ENCODE measurements around the gene ADCY3. TPM values are rescaled to one million over a fixed set of nuclear protein-coding genes. Genes with fewer than 3 reads are reported as not detected.

Gene ADCY3
- total RNA-seq, 1 donor from 2014 or later, result 23.2 TPM

DNA sequence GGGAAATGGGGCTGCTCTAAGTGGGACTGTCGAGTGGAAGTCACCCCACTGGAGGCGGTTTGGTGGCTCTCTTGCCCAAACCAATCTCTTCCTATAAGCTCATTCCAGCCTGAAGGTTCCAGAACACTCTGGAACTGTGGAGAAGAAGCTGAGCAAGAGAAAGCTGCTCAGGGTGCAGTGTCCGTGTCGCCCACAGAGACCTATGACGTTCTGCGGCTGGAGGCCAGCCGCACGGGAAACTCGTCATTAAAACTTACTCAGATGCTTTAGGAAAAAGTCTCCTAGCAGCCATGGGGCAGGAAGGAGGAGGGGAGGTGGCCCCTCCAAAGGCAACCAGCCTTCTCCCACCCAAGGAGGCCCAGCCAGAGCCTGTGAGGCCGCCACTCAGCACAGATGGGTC lies 41.7 kb downstream of the ADCY3 start:
- FAIRE-seq (no peak), DNase-seq (ENCODE audit: low spot score in 2 of 2) (no peak)

- DNase-seq (ENCODE audit: low spot score in 2 of 2) (no peak), FAIRE-seq (no peak)
Measured at GRCh38 chr2:24877646-24878045, 42.4 kb downstream of the ADCY3 start.

DNA sequence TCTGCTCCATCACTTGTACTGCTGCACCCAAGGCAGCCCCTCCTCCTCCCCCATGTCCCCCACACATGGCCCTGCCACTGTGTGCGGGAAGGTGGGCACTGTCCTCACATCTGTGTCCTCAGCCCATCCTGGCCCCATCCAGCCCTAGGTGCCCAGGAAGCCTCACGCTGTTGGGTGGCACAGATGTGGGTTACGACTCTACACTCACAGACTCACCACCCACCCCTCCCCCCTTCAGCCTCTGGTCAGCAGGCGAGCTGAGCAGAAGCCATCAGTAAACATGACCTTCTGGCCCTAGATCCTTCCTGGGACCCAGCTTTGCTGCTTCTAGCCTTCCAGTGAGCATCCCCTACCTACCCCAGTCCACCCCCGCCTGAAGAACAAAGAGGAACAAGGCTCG lies 43.0 kb downstream of the ADCY3 start:
- FAIRE-seq (no peak), DNase-seq (ENCODE audit: low spot score in 2 of 2) (no peak)

DNA sequence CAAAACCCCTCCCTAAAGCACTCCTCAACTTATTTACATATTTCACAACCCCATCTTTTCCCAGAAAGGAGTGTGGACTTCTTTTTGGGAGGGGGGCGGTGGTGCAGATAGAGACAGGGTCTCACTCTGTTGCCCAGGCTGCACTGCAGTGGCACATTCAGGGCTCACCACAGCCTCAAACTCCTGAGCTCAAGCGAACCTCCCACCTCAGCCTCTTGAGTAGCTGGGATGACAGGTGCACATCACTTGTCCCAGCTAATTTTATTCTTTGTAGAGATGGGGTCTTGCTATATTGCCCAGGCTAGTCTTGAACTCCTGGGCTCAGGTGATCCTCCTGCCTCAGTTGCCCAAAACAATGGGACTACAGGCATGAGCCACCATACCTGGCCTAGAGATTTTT lies 44.1 kb downstream of the ADCY3 start:
- DNase-seq (ENCODE audit: low spot score in 2 of 2) (no peak), FAIRE-seq (no peak)

DNA sequence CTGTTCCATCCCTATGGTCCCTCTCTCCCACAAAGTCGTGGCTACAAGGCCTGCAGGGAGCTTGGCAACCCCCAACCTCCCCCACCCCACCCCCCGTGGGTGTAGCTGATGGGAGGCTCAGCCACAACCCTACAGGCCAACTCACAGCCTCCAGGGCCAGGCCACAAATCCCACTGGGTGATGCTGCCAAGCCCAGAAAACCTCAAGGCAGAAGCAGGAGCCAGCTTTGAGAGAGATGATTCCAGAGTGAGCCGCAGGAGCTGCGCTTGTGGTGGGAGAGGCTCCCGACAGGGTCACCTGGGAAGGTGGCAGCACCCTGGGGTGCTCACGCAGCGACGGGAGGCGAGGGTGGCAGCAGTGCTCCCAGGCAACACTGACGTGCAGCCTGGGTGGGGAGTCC lies 44.8 kb downstream of the ADCY3 start:
- FAIRE-seq (no peak), DNase-seq (ENCODE audit: low spot score in 2 of 2) (no peak)

GRCh38 chr2:24874035-24874434 lies 46.0 kb downstream of the ADCY3 start:
- no peak for FAIRE-seq
- DNase-seq (ENCODE audit: low spot score in 2 of 2), result no peak

GRCh38 chr2:24873619-24874018 lies 46.4 kb downstream of the ADCY3 start:
- DNase-seq (ENCODE audit: low spot score in 2 of 2) (no peak), FAIRE-seq (no peak)

DNA sequence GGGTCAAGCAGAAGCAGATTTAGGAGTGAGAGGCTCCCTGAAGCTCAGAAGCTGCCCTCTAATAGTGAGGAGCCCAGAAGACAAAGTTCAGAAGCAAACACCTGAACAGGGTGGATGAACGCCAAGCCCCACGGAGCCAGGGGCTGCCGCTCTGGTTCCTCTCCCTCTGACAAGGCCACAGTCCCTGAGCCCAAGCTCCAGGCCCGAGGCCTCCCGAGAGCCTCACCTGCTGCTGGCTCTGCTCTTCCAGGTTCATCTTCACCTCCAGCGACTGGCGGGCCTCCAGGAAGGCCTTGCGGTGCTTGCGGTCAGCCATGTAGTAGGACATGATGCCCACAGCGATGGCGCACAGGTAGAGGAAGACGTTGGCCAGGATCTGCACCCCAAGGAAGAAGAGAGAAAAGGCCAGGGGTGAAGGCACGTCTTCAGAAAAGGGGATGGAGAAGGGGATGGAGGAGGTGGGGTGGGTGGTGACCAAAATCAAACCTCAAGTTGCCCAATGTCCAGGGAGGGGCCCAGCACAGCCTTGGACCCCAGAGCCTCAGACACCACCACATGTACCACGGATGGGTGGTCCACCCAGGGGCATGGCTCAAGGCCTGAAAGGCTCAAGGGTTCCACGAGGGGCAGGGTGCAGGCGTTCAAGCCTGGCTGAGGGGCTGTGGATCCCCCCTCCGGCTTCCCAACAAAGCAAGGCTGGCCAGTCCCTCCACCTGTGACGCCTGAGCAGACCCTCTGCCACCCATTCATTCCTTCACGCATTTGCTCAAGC lies 47.5 kb downstream of the ADCY3 start:
- DNase-seq (ENCODE audit: low spot score in 2 of 2) (no peak), FAIRE-seq (no peak)

- DNase-seq (ENCODE audit: low spot score in 2 of 2) (no peak), FAIRE-seq (no peak)
Measured at GRCh38 chr2:24871852-24872333, 48.1 kb downstream of the ADCY3 start.

DNA sequence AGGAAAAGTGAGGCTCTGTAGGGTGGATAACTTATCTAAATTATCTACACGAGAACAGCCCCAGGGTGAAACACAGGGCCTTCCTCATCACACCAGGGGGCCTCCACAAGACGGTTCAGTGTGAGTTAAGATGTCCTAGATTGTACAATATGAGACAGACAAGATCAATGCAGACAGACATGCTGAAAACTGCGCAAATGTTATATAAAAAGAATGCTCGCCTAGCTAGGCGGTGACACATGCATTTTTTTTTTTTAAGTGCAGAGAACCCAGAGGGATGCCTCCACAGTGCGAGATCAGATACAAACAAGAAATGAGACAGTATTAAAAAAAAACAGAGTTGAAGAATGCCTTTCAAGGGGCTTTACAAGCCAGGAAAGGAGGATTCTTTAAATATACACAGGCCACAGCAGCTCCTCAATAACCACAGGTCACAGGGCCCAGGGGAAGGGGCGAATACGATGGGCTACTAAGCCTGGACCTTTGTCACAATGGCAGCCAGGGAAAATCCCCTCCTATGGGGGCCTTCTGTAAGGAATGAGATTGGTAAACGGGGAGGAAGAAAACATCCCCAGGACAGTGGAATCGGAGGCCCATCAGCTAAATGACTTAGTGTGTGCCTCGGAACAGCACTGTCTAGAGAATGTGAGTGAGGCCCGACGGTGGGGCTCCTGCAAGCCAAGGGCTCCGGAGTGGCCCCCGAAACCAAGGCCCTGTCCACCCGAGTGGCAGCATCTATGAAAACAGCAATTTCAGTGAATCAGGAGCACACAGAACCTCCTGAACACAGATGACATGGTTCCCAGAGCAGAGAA lies 48.9 kb downstream of the ADCY3 start:
- DNase-seq (ENCODE audit: low spot score in 2 of 2), result no peak
- no peak for FAIRE-seq

DNA sequence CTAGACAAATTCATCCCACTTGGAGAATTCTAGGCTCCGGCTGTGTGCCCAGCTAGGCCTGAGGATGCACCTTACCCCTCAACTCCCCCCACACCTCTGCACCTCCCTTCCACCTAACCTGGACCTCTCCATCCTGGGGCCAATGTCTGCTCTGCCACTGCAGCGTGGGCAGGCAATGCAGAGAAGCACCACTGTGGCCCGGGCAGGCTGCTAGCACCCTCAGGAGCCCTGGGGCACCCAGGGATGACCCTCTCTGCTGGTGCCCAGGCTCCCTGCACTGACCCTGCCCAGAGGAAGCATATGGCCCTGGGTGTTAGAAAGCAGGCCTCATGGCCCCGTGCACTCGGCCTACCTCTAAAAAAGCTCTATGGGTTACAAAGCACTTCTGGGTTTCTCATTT lies 49.6 kb downstream of the ADCY3 start:
- FAIRE-seq, result no peak

GRCh38 chr2:24866946-24867345 lies 53.1 kb downstream of the ADCY3 start:
- FAIRE-seq, result no peak
- DNase-seq (ENCODE audit: low spot score in 2 of 2), result no peak

More for the DNA sequence above, 49.6 kb downstream of the ADCY3 start:
- no peak for DNase-seq (ENCODE audit: low spot score in 2 of 2)

DNA sequence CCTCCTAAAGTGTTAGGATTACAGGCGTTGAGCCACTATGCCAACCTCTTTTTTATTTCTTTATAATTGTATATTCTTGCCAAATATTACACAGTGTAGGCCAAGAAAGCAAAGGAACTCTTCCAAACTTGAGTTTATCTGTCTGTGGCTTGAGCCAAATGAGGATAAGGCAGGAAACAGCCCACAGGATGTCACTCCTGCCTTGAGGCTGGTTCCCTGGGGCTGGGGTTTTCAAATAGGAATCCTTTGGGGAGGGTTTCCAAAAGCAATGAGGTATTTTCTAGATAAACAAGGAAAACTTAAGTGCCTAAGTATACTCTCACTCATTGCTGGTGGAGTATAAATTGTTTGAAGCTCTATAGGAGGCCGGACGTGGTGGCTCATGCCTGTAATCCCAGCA lies 56.4 kb downstream of the ADCY3 start:
- no peak for DNase-seq (ENCODE audit: low spot score in 2 of 2)
- no peak for FAIRE-seq

GRCh38 chr2:24861500-24861899 lies 58.5 kb downstream of the ADCY3 start:
- no peak for DNase-seq (ENCODE audit: low spot score in 2 of 2)
- no peak for FAIRE-seq

DNA sequence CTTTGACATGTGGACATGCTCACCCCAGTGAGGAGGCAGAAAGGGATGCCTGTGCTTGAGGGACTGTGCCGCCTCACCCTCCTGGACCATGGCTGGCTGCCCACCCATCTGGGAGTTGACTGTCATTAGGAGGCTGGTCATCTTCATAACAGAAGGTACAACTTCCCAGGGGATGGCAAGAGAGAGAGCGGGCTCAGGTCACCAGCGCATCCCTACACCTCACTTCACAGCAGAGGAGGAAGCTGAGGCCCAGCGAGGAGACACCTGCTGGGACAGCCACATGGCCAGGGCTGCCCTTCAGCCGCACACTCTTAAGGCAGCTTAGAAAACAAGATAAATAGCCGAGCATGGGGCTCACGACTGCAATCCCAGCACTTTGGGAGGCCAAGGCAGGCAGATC lies 59.4 kb downstream of the ADCY3 start:
- no peak for FAIRE-seq

DNA sequence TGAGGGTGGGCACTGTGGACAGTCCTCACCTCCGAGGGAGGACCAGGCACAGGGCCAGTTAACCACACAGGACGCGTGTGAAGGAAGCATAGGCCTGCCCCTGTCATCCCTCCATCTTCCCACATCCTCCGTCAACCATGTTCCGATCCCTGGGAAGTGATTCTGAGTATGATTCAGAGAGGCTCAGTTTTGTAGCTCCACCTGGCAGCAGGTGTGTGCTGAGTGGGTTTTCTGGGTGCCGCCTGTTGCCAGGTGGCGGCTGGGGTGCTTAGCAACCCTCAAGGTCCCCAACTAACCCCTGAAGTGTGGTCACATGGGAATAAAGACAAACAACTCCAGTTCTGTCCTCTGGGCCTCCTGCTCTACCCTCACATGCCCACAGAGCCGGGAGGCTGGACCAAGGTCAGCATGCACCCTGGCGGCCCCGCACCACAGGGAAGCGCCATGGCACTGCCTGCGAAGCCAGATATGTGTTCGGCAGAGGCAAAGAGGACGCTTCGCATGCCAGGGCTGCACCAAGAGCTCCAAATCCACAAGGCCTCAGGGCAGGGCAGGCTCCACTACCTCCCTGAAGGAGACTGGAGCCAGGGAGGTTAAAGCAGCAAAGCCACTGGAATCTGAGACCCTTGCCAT lies 60.0 kb downstream of the ADCY3 start:
- FAIRE-seq, result no peak
- DNase-seq (ENCODE audit: low spot score in 2 of 2), result no peak

More for the DNA sequence above, 59.4 kb downstream of the ADCY3 start:
- no peak for DNase-seq (ENCODE audit: low spot score in 2 of 2)

DNA sequence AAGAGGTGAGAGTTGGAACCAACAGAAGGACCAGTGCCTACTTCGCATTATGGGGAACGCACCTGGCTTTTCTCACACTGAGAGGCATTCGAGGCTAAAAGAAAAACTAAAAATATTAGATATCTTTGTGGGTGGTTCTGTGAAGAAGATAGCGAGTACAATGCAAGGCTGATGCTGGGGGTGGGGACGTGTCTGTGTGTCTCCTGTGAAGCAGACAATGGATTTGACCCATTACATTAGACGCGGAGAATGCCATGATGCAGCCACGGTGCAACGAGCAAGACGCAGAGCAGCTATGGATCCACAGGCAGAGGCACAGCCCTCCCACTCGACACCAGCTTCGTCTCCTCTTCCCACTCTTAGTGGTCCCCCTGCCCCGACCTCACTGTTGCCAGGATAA lies 61.0 kb downstream of the ADCY3 start:
- DNase-seq (ENCODE audit: low spot score in 2 of 2) (no peak), FAIRE-seq (no peak)

DNA sequence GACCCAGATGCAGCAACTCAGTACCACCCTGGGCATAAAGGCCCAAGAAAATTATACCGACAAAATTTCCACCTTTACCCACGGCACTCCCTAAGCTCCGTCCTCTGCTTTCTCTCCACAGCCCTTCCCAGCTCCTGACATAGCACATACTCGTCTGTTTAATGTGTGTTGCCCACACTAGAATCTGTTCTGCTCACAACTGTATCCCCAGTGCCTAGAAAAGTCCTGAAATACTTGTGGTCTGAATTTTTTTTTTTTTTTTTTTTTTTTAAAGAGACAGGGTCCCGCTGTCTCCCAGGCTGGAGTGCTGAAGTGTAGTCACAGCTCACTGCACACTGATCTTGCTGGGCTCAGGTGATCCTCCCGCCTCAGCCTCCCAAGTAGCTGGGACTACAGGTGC lies 62.3 kb downstream of the ADCY3 start:
- no peak for DNase-seq (ENCODE audit: low spot score in 2 of 2)
- no peak for FAIRE-seq

DNA sequence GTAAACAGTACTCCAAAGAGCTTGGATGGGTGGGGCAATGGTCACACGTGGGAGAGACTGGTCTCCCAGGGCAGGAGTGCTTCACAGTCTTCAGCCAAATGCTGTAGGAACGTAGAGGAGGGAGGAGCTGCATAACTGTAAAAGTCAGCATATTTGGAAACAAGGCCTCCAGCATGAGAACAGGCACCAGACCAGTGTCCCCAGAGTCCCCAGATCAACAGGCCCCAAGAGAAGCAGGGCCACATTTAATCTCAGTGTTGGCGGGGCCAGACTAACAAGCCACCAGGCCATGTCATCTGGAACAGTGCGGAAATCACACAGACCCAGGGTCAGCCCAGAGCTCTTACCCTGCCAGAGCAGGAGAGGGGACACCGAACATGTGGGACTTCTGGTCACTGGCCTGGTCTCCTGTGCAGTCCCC lies 63.2 kb downstream of the ADCY3 start:
- FAIRE-seq (no peak), DNase-seq (ENCODE audit: low spot score in 2 of 2) (no peak)

GRCh38 chr2:24855726-24856125 lies 64.3 kb downstream of the ADCY3 start:
- no peak for DNase-seq (ENCODE audit: low spot score in 2 of 2)
- FAIRE-seq, result no peak

GRCh38 chr2:24855022-24855622 lies 64.9 kb downstream of the ADCY3 start:
- DNase-seq (ENCODE audit: low spot score in 2 of 2) (no peak), FAIRE-seq (no peak)

All from frontal cortex (tissue), 4 donors.